ENCODE data around the gene PTCH1.

PTCH1 gene

DNA sequence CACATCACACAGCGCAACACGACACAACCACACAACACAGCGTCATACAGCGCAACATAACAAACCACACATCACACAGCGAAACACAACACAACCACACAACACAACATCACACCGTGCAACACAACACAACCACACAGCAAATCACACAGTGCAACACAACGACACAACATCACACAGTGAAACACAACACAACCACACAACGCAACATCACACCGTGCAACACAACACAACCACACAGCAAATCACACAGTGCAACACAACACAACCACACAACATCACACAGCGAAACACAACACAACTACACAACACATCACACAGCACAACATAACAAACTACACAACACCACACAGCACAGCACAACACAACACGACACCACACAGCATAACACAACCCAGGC is 40.4 kb upstream of the PTCH1 start:
- Histone ChIP-seq H3K79me2 (ENCODE audit: insufficient read depth, low read length) (no peaks in the 10 kb centered on the region), H3K27ac (ENCODE audit: low read length) (no peak overlapping the region), H3K36me3 (ENCODE audit: insufficient read depth, low read length) (no peaks in the 10 kb centered on the region), H3K9ac (ENCODE audit: low read depth, low read length) (no peak overlapping the region), H3K4me2 (ENCODE audit: insufficient read depth, low read length) (no peak overlapping the region), H2AFZ (ENCODE audit: low read depth, low read length) (no peak overlapping the region), H4K20me1 (ENCODE audit: insufficient read depth, low read length) (no peaks in the 10 kb centered on the region), H3K4me3 (ENCODE audit: low read depth in 1 of 2, low read length in 2 of 2) (no peak overlapping the region), H3K4me1 (ENCODE audit: insufficient read depth, low read length) (no peaks in the 10 kb centered on the region), H3K9me3 (ENCODE audit: insufficient read depth, low read length, severe bottlenecking) (no peaks in the 10 kb centered on the region), H3K27me3 (ENCODE audit: insufficient read depth, low read length, poor library complexity) (peaks cover 7% of the 10 kb centered on the region)
- no peak for DNase-seq
- ATAC-seq (ENCODE audit: insufficient read depth, low read depth), result no peak
- no peak for TF ChIP-seq EZH2 (IDR thresholded peaks at IDR 0.05; ENCODE audit: borderline replicate concordance, low read depth, low read length, severe bottlenecking)
- TF ChIP-seq, protein P1, sequence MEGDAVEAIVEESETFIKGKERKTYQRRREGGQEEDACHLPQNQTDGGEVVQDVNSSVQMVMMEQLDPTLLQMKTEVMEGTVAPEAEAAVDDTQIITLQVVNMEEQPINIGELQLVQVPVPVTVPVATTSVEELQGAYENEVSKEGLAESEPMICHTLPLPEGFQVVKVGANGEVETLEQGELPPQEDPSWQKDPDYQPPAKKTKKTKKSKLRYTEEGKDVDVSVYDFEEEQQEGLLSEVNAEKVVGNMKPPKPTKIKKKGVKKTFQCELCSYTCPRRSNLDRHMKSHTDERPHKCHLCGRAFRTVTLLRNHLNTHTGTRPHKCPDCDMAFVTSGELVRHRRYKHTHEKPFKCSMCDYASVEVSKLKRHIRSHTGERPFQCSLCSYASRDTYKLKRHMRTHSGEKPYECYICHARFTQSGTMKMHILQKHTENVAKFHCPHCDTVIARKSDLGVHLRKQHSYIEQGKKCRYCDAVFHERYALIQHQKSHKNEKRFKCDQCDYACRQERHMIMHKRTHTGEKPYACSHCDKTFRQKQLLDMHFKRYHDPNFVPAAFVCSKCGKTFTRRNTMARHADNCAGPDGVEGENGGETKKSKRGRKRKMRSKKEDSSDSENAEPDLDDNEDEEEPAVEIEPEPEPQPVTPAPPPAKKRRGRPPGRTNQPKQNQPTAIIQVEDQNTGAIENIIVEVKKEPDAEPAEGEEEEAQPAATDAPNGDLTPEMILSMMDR (IDR thresholded peaks at IDR 0.05; ENCODE audit: borderline replicate concordance, extremely low read depth, low read length, poor library complexity, severe bottlenecking), result no peak

DNA sequence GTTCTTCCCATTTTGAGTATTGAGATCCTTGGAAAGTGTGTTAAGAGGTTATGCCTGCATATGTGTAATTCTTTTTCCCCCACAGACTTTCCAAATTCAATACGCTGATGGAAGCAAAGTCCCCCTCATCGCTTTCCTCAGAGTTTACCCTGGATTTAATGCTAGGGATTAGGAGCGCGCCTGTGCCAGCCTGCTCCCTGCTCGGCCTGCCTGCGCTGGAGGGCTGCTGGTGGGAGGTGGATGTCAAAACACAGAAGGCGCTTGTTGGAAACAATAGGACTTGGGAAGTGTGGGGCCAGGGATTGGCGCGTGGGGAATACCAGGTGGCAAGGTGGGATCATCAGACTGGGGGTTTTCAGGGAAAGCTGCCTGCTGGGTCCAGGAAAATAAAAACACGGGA is 39.8 kb upstream of the PTCH1 start:
- DNase-seq, result no peak
- Histone ChIP-seq H3K36me3 (ENCODE audit: insufficient read depth, low read length) (no peaks in the 10 kb centered on the region), H3K4me2 (ENCODE audit: insufficient read depth, low read length) (no peak overlapping the region)

DNA sequence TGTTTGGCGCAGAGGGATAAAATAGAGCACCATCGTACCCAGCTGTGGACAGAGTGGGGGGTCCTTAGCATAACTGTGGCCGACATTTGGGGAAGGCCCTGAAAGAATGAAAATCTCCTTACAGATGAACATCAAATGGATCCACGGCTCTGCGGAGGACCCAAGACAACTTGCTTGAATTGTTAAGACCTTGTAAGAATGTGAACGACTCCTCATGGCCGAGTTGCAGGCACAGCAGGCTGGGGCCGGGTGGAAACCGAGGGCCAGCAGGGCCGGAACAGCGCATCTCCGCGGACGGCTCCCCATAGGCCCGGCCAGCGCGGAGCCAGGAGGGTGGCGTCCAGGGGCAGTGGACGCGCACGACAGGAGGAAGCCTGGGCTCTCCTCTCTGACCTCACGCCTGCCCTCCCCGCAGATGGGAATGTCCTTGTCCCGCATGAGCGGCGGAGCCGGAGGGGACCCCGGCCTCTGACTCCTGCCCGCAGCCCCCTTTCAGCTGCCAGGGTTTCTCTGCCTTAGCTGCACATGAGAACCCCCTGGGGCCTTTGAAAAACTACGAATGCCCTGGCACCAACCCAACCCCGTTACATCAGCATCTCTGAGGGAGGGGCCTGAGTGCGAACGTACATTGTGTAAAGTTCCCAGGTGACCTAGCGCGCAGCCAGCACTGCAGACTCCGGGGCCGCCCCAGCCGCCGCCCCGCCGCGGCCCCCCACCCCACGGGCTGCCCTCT is 36.2 kb upstream of the PTCH1 start:
- Histone ChIP-seq H4K20me1 (ENCODE audit: insufficient read depth, low read length) (no peaks in the 10 kb centered on the region), H3K79me2 (ENCODE audit: insufficient read depth, low read length) (no peaks in the 10 kb centered on the region), H3K9me3 (ENCODE audit: insufficient read depth, low read length, severe bottlenecking) (no peaks in the 10 kb centered on the region), H2AFZ (ENCODE audit: low read depth, low read length) (no peak overlapping the region), H3K4me3 (ENCODE audit: low read depth in 1 of 2, low read length in 2 of 2) (no peak overlapping the region), H3K27ac (ENCODE audit: low read length) (no peak overlapping the region), H3K27me3 (ENCODE audit: insufficient read depth, low read length, poor library complexity) (no peaks in the 10 kb centered on the region), H3K9ac (ENCODE audit: low read depth, low read length) (no peak overlapping the region), H3K36me3 (ENCODE audit: insufficient read depth, low read length) (no peaks in the 10 kb centered on the region), H3K4me1 (ENCODE audit: insufficient read depth, low read length) (no peaks in the 10 kb centered on the region), H3K4me2 (ENCODE audit: insufficient read depth, low read length) (no peak overlapping the region)
- TF ChIP-seq, protein P1 (IDR thresholded peaks at IDR 0.05; ENCODE audit: borderline replicate concordance, extremely low read depth, low read length, poor library complexity, severe bottlenecking), result no peak
- no peak for TF ChIP-seq EZH2 (IDR thresholded peaks at IDR 0.05; ENCODE audit: borderline replicate concordance, low read depth, low read length, severe bottlenecking)
- no peak for DNase-seq
- ATAC-seq (ENCODE audit: insufficient read depth, low read depth), result no peak

More for the DNA sequence above, 39.8 kb upstream of the PTCH1 start:
- peaks cover 7% of the 10 kb centered on the region for H3K27me3 ChIP-seq (ENCODE audit: insufficient read depth, low read length, poor library complexity)
- no peaks in the 10 kb centered on the region for H3K4me1 ChIP-seq (ENCODE audit: insufficient read depth, low read length)
- no peak overlapping the region for H3K4me3 ChIP-seq (ENCODE audit: low read depth in 1 of 2, low read length in 2 of 2)
- no peak overlapping the region for H3K9ac ChIP-seq (ENCODE audit: low read depth, low read length)
- no peaks in the 10 kb centered on the region for H3K79me2 ChIP-seq (ENCODE audit: insufficient read depth, low read length)
- no peak overlapping the region for H3K27ac ChIP-seq (ENCODE audit: low read length)
- TF ChIP-seq, protein P1 (IDR thresholded peaks at IDR 0.05; ENCODE audit: borderline replicate concordance, extremely low read depth, low read length, poor library complexity, severe bottlenecking), result no peak
- no peak for TF ChIP-seq EZH2 (IDR thresholded peaks at IDR 0.05; ENCODE audit: borderline replicate concordance, low read depth, low read length, severe bottlenecking)
- no peak overlapping the region for H2AFZ ChIP-seq (ENCODE audit: low read depth, low read length)
- no peak for ATAC-seq (ENCODE audit: insufficient read depth, low read depth)
- no peaks in the 10 kb centered on the region for H3K9me3 ChIP-seq (ENCODE audit: insufficient read depth, low read length, severe bottlenecking)
- H4K20me1 ChIP-seq (ENCODE audit: insufficient read depth, low read length), result no peaks in the 10 kb centered on the region
